Mucosa of descending colon (tissue), 3 donors: Measurements from ENCODE around the gene RENBP. TPM values are rescaled to one million over a fixed set of nuclear protein-coding genes. Genes with fewer than 3 reads are reported as not detected.

Experiments
- ATAC-seq: fragments of 200-7000 bp; cut with Tn5 transposase; one replicate; pipeline ENCODE4 v1.9.1; 2020; ENCODE audit warnings: mild to moderate bottlenecking, moderate library complexity
- DNase-seq, 3 donors: peaks; one replicate each; pipeline ENCODE4 v3.0.0-alpha.2; 2020
- H3K36me3 ChIP-seq: fragments of 200-600 bp; one replicate; pipeline ENCODE4 v1.8.0; 2021; ENCODE audit warnings: low read depth, mild to moderate bottlenecking
- H3K4me1 ChIP-seq: fragments of 200-600 bp; one replicate; pipeline ENCODE4 v1.8.0; 2021; ENCODE audit warnings: low read depth, mild to moderate bottlenecking
- H3K4me3 ChIP-seq: fragments of 200-600 bp; one replicate; pipeline ENCODE4 v1.8.0; 2021; ENCODE audit warnings: mild to moderate bottlenecking
- H3K9me3 ChIP-seq: fragments of 200-600 bp; one replicate; pipeline ENCODE4 v1.8.0; 2021; ENCODE audit warnings: mild to moderate bottlenecking
- intact Hi-C, 2 donors: fragments of 100-400 bp; cut with DNase I in 1 of 2; cut with micrococcal nuclease in 1 of 2; formaldehyde crosslinking; loops; one replicate each; pipeline versions ENCODE4 v1.11.0 to v1.11.1; 2022; cut with DNase I, micrococcal nuclease
- total RNA-seq, 3 donors: library from RNA; stranded (reverse); fragmentation: NEBNext Ultra II Directional in 2 of 3; extraction: Animal tissue kit (Norgen Biotek cat#: 25700) in 2 of 3; gene quantifications; one replicate each; pipeline versions ENCODE4 v1.2.1 to v1.2.4, GENCODE V29; 2021 to 2023
- TF ChIP-seq, protein P1 (sequence below): fragments of 200-600 bp; IDR thresholded peaks from one replicate; pipeline ENCODE4 v1.8.0; 2022; ENCODE audit warnings: antibody characterized with exemption, mild to moderate bottlenecking
- donor health status: DM: no; HTN: no; CAD: no; lungs with moderate emphysema.
- donor health status: DM: no; HTN: no; CAD: no.
- donor health status: DM: no; HTN: yes; CAD: no.

The RENBP gene
- total RNA-seq, 3 donors from 2014 or later: 3.5 to 21.2 (median 10.2) TPM

DNA sequence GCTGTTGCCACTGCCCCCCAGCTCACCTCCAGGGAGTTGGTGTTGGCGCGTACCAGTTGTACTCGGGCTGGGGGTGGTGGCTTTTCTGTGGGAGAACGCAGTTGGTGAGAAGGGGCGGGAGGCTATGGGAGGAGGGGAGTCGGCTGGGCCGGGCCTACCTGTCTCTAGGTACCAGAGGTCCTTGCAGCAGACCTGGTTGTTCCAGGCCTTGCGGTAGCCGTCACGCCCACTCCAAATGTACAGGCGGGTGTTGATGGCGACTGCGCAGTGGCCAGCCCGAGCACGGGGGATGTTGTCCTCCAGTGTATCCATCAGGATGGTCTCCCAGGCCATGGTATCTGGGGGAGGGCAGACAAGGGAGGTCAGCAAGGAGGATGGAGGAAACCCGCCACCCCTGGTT lies 15.6 kb upstream of the RENBP start:
- no peaks in the 10 kb centered on the region for H3K9me3 ChIP-seq
- TF ChIP-seq, protein P1, sequence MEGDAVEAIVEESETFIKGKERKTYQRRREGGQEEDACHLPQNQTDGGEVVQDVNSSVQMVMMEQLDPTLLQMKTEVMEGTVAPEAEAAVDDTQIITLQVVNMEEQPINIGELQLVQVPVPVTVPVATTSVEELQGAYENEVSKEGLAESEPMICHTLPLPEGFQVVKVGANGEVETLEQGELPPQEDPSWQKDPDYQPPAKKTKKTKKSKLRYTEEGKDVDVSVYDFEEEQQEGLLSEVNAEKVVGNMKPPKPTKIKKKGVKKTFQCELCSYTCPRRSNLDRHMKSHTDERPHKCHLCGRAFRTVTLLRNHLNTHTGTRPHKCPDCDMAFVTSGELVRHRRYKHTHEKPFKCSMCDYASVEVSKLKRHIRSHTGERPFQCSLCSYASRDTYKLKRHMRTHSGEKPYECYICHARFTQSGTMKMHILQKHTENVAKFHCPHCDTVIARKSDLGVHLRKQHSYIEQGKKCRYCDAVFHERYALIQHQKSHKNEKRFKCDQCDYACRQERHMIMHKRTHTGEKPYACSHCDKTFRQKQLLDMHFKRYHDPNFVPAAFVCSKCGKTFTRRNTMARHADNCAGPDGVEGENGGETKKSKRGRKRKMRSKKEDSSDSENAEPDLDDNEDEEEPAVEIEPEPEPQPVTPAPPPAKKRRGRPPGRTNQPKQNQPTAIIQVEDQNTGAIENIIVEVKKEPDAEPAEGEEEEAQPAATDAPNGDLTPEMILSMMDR: no peak
- H3K36me3 ChIP-seq: no peaks in the 10 kb centered on the region
- DNase-seq (no peak), ATAC-seq (no peak)
- intact Hi-C loops: no loop called here
- H3K4me1 ChIP-seq: no peaks in the 10 kb centered on the region
- H3K4me3 ChIP-seq: no peak overlapping the region

DNA sequence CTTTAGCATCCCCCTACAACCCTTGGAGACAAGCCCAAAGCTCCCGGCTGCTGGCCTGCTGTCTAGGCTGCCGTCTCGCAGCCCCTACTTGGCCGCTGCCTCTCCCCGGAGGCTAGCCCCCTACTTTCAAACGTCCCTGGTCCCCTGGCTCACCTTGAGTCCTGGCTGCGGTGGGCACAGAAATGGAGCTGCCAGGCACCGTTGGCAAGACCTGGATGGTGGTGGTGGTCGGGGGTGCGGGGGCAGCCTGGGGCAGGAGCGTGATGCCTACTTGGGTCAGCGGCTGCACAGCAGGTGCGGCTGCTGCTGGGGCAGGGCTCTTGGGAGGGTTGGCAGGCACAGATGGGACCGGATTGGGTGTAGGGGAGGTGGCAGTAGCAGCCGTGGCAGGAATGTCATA lies 15.2 kb upstream of the RENBP start:
- Histone ChIP-seq H3K4me1 (no peaks in the 10 kb centered on the region), H3K9me3 (no peaks in the 10 kb centered on the region), H3K4me3 (no peak overlapping the region), H3K36me3 (no peaks in the 10 kb centered on the region)
- intact Hi-C loops: loop anchor here in 1 of 2 donors (10.0 kb wide), 1 partner anchor 195 kb away; the partner anchor contains the start of gene PLXNB3
- TF ChIP-seq, protein P1: no peak
- no peak for ATAC-seq
- DNase-seq: no peak

DNA sequence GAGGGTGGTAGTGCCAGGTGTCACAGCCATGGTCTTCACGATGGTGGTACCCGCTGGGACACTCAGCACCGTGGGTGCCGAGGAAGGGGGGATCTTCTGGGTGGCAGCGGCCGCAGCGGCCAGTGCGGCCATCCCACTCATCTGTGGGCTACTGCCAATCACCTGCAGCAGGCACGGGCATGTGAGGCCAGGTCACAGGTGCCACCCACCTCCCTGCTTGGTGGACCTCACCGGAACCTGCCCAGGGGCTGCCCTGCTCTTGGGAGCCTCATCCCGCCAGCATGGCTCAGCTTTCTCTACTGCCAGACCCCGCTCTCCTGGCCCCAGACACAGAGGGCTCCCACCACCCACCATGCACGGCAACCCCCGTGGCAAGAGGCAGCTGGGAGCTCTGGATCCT lies 14.2 kb upstream of the RENBP start:
- intact Hi-C loops: loop anchor here in 1 of 2 donors (10.0 kb wide), 1 partner anchor 194 kb away; the partner anchor contains the start of gene PLXNB3
- no peak overlapping the region for H3K4me3 ChIP-seq
- no peaks in the 10 kb centered on the region for H3K9me3 ChIP-seq
- TF ChIP-seq, protein P1: no peak
- ATAC-seq: no peak
- DNase-seq: no peak
- H3K36me3 ChIP-seq: no peaks in the 10 kb centered on the region
- no peaks in the 10 kb centered on the region for H3K4me1 ChIP-seq

DNA sequence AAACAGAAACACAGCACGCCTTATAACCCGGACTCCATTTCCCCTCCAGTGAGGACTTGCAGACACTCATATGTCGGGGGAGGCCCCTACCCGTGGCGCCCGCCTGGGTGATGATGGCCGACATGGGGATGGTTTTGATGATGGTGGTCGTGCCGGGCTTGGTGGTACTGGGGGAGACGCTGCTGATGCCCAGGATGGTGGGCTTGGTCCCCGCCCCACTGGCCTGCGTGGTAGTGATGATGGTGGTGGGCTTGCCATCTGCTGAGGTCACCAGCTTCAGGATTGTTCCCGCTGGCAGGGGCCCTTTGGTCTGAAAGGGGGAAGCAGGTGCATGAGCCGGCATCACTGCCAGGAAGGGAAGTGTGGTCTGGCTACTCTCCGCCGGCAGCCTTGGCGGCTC lies 12.8 kb upstream of the RENBP start:
- Histone ChIP-seq H3K9me3 (no peaks in the 10 kb centered on the region), H3K4me3 (no peak overlapping the region), H3K36me3 (no peaks in the 10 kb centered on the region), H3K4me1 (no peaks in the 10 kb centered on the region)
- intact Hi-C loops: loop anchor here in 1 of 2 donors (10.0 kb wide), 1 partner anchor 192 kb away; the partner anchor contains the start of gene PLXNB3
- DNase-seq: no peak
- TF ChIP-seq, protein P1: no peak
- no peak for ATAC-seq

- H3K9me3 ChIP-seq: no peaks in the 10 kb centered on the region
- DNase-seq (no peak), ATAC-seq (no peak)
- TF ChIP-seq, protein P1: no peak
- H3K4me3 ChIP-seq: no peak overlapping the region
- no peaks in the 10 kb centered on the region for H3K4me1 ChIP-seq
- intact Hi-C loops: loop anchor here in 1 of 2 donors (10.0 kb wide), 1 partner anchor 191 kb away; the partner anchor contains the start of gene PLXNB3
- H3K36me3 ChIP-seq: no peaks in the 10 kb centered on the region
These were observed 11.8 kb upstream of the RENBP start for GRCh38 chrX:153956044-153956907.
